Renal pelvis (tissue), 4 donors: ENCODE results near the gene E2F8. TPM values are rescaled to one million over a fixed set of nuclear protein-coding genes. Genes with fewer than 3 reads are reported as not detected.

Experiments used
- DNase-seq: peaks from one replicate; pipeline ENCODE4 v3.0.0-alpha.2; 2013
- polyA plus RNA-seq, 3 donors: library from polyadenylated mRNA; unstranded; fragments of 120-200 nt; gene quantifications; one replicate each; pipeline ENCODE4 v1.2.1, GENCODE V29; 2013; ENCODE audit not compliant: insufficient read length in 3 of 3

E2F8 gene
- polyA plus RNA-seq, 3 donors: 7.9 to 10.5 (median 9.8) TPM

DNA sequence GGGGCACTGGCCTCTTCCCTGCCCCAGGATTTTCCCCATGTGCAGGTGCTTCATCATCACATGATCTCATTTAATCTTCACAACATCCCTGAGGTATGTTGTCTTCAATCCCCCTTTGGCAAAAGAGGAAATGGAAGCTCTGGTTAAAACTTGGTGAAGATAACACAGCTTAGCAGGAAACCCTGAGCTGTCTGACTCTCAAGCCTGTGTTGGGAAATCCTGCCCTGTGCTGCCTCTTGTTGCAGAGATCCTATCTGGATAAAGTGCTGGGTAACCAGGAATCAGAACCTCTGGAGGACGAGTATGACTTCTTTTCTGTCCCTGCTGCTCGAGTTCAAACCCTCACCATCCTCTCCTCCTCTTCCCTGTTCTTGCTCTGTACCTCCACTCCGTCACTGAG lies 13.1 kb upstream of the E2F8 start:
- no peak for DNase-seq

DNA sequence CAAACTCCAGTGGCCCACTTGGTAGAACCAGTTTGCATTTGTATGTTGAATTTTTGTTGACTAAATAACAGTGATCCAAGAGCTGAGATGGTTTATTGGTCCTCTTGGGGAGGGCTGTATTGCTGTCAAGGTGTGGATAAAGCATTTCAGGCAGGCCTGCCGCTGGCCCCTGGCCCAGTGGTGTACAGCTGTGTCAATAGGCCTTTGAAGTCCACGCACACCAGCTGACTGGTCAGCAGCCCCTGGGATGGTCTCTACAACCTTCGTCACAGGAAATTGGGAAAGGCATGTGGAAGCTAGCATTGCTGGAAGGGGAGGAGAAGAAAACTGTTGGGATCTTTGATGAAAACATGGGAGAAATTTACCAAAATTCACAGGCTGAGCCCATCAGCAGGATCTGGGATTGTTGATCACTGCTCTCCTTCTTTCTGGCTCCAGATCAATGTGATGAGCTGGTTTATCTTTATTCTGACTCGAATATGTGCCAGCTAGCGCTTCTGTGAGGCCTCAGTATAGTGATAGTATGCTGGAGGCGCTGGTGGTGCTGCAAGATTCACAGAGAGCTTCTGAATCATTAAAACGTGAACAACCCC lies 12.5 kb upstream of the E2F8 start:
- DNase-seq: no peak

- no peak for DNase-seq
Observed at GRCh38 chr11:19252394-19253152, 11.8 kb upstream of the E2F8 start.

DNA sequence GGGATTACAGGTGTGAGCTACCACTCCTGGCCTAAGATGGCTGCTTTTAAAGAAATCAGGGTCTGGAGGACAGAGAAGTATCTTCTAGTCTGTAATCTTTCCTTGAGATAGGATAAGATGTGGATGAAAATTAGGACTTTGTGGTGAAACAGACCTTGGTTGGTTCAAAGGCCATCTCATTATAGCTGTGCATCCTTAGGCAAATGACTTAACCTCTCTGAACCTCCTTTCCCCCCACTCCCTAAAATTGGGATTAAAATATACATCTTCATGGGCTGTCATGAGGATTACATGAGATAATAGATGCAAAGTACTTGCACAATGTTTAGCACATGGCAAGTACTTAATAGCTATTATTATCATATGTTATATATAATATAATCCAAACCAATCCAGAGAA lies 10.8 kb upstream of the E2F8 start:
- no peak for DNase-seq

GRCh38 chr11:19246816-19247215 lies 6.1 kb upstream of the E2F8 start:
- DNase-seq: no peak

DNA sequence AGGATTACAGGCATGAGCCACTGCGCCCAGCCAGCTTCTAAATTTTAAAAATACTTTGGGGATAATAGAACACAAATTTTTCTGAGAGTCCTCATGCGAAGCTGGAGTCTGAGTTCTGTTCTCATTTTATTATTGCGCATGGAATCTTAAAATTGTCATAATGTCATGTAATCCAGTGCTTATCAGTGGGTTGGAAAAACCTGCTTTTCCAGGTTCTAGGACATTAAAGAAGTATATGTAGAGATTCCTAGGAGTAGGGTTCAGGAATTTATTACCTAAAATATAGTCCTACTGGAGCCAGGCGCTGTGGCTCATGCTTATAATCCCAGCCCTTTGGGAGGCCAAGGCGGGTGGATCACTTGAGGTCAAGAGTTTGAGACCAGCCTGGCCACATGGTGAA lies 4.6 kb upstream of the E2F8 start:
- no peak for DNase-seq

DNA sequence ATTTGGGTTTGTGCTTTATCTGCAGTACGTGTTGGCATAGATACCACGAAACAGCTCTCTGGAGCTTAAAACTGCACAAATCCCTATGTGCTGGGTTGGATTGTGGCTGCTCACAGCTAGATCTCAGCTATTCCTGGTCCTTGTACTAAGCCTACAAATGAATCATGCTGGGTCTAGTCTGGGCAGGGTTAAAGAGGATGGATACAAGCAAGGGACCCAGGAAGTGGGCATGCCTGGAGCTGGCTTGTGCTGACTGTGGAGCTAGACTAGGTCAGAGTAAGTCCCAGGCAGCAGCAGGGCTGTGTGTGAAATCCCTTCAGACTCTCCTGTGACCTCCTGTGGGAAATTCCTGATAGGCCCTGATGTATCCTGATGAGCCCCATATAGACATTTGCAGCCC lies 3.9 kb upstream of the E2F8 start:
- no peak for DNase-seq

DNA sequence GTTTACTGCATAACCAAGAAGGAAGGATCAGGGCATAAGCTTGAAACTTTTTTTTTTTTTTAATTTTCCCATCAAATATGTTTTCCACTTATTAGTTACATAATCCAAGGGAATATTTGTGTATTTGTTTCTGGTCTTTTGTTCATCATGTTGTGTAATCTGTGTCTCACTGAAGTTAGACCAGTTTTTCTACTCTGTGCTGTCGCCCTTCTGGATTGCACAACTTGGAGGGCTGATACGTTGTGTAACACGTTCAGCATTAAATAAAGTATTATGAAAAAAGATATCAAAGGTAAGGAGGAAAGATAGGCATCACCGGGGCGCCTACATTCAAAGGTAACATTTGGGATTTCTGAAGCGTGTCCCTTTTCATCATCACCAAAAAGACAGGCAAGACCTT lies 3.3 kb upstream of the E2F8 start:
- no peak for DNase-seq

- DNase-seq: no peak
Observed at GRCh38 chr11:19243613-19244012, 2.9 kb upstream of the E2F8 start.

- DNase-seq: no peak
Observed at GRCh38 chr11:19243143-19243542, 2.4 kb upstream of the E2F8 start.

DNA sequence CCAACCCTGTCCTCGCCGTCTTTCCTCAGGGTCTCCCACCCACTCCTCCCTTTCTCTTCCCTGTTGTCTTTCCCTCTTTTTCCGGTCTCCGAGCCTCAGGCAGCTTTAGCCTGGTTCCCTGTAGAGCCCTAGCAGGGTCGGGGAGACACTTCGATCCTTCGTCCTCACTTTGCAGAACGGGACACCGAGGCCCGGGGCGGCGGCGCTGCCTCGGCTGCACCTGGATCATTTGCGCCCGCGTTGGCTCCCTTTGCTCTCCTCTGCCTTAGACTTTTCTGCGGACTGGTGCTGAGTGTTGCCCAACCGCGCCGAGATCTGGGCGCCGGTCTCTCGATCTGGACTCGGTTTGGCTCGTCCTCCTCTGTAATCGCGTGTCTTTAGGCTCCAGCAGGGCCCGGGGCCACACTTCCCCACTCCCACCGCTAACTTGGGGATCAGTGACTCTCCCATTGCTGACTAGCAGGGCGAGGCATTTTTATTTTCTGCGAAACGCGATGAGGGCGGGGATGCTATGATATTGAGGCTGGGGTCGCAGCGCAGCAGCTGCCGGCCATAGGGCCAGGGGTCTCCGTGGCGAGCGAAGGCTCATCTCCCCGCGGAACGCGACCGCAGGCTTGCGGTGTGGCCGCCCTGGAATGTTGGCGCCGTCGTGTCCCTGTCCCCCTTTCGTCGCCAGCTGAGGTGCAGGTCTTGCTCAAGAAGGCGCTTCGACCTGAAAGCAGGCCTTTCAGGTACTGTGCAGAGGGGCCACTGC lies 1.6 kb upstream of the E2F8 start:
- no peak for DNase-seq

GRCh38 chr11:19241260-19242178 lies 774 bp upstream of the E2F8 start:
- DNase-seq: no peak

GRCh38 chr11:19239039-19239438 lies 1.7 kb downstream of the E2F8 start:
- DNase-seq: no peak

DNA sequence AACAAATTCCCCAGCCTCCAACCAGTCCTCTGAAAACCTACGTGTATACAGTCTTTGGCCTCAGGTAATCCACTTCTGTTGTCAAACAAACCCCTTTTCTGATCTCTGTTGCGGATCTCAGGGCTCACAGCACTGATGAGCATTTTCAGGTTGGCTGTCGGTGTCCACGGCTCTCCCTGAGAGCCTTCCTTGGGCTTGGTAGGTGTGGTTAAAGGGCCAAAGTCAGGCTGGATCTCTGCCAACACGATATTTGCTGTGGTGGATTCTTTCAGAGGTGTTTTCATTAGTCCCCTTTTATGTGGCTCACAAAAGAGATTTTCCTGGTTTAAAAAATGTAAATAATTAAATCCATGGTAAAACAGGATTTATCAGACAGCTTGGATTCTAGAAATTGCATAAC lies 2.9 kb downstream of the E2F8 start:
- DNase-seq: no peak

DNA sequence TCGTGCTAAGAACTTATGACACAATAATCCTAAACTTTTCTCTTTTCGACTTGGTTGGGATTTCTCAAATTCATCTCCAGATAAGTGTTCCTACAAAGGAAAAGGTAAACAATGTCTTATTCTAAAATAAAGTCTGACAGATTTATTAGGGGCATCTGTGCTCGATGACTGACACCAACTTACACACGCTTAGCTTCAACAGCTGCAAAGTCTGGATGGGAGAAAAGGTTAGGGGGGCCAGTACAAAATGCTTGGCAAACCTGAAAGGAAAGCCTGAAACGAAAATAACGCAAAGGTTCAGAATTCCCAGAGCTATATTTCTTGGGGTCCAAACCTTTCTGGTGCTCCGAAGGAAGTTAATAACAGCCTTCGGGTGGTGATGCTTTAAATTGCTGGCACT lies 3.4 kb downstream of the E2F8 start:
- DNase-seq: no peak

- no peak for DNase-seq
Observed at GRCh38 chr11:19234231-19234817, 6.4 kb downstream of the E2F8 start.

DNA sequence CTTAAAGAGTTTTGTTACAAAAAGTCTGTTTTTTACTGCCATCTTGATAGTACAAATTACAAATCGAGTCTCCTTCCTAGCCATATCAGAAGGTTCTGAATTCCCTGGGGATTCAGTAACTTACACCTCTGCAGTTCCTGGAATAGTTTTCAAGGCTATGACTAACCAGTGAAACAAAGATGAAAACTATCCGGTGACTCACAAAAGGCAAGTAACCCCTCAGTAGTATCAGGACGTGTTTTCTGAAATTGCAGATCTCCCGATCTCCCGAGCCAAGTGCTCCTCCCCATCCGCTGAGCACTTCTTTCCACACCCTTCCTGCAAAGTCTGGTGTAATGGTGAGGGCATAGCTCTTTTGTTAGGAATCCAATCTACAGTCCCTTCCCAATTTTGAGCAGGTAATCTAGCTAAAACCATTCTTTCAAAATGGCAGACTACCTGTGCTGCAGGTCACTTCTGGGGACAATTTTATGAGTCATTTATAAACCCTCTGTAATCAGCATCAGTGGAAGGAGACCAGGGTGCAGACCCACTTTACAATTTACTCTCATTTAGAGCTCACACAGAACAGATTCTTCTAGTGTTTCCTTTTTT lies 7.7 kb downstream of the E2F8 start:
- DNase-seq: no peak

DNA sequence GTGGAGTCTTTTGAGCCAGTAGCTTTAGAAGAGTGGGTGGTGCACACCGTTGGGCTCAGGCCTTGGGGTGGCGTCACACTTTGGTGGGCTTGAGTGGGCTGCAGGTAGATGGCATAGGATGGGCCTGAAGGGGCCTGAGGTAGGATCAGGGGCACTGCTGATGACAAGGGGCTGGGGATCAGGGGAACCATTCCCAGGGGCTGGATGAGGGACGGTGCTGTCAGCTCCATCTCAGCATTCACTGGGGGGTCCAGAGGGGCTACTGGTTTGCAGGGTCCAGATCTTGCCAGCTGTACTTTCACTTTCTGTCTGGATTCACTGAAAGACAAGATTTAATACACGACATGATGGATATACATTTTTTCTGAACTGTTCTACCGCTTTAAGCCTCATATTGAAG lies 11.1 kb downstream of the E2F8 start:
- no peak for DNase-seq

DNA sequence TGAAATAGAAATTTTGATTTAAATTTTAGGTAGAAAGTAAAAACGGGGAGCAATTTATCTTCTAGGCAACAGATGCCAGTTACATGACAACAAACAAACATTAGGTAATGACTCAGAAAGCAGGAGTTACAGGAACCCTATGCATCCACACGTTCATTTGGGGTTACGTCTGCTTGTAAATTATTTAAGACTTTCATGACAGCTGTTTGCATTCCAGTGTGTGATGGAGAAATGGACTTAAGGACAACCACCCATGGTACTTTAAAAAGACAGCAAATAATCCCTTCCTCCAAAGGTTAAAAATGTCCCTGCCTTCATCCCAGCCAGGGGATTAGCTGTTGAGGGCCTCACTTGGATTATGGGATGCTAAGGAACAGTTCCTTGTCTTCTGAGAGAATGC lies 11.8 kb downstream of the E2F8 start:
- DNase-seq: no peak

- DNase-seq: no peak
Observed at GRCh38 chr11:19226378-19227195, 14.2 kb downstream of the E2F8 start.
